A673 (cell line): ENCODE measurements around the gene TBCD. TPM values are rescaled to one million over a fixed set of nuclear protein-coding genes. Genes with fewer than 3 reads are reported as not detected.

ENCODE experiments used
- BruUV-seq: library from RNA; stranded (reverse); fragments of 400-500 nt; replicated peaks from 2 replicates; lab custom pipeline; 2021; lab: Mats Ljungman, UMichigan
- CTCF ChIA-PET: fragments of 300-600 bp; sonication (Branson Sonifier 250); formaldehyde crosslinking; loops from one replicate; lab custom pipeline; 2022; ENCODE audit warnings: antibody characterized with exemption; lab: Charles Lee
- POLR2A ChIA-PET: fragments of 300-600 bp; sonication (Branson Sonifier 250); formaldehyde crosslinking; loops from one replicate; lab custom pipeline; 2022; ENCODE audit warnings: antibody characterized with exemption; ENCODE audit not compliant: low non-redundant PET; lab: Charles Lee
- DNase-seq: peaks from one replicate; pipeline ENCODE4 v3.0.0-alpha.2; 2015; ENCODE audit warnings: low spot score
- H3K27ac ChIP-seq: fragments of 200-600 bp; sonication (generic); 2 replicates; pipeline ENCODE4 v1.5.1; 2016; ENCODE audit warnings: mixed run types, low read depth, mild to moderate bottlenecking, mixed read lengths, antibody characterized with exemption, low read length; ENCODE audit not compliant: poor library complexity, severe bottlenecking
- H3K27me3 ChIP-seq: fragments of 200-600 bp; sonication (generic); replicated peaks from 2 replicates; pipeline ENCODE4 v1.6.1; 2017; ENCODE audit warnings: mixed run types, low read depth, mild to moderate bottlenecking, mixed read lengths, antibody characterized with exemption, low read length; ENCODE audit not compliant: insufficient read depth, poor library complexity
- H3K36me3 ChIP-seq: fragments of 200-600 bp; sonication (generic); 2 replicates; pipeline ENCODE4 v1.6.1; 2016; ENCODE audit warnings: mixed run types, mild to moderate bottlenecking, mixed read lengths, antibody characterized with exemption, low read length; ENCODE audit not compliant: insufficient read depth, poor library complexity, severe bottlenecking
- H3K4me1 ChIP-seq: fragments of 200-600 bp; sonication (generic); 2 replicates; pipeline ENCODE4 v1.6.1; 2017; ENCODE audit warnings: mixed run types, mild to moderate bottlenecking, mixed read lengths, antibody characterized with exemption, low read length; ENCODE audit not compliant: insufficient read depth, poor library complexity, severe bottlenecking
- H3K4me3 ChIP-seq: fragments of 200-600 bp; sonication (generic); 2 replicates; pipeline ENCODE4 v1.5.1; 2016; ENCODE audit warnings: low read depth, mixed run types, mild to moderate bottlenecking, mixed read lengths, low read length; ENCODE audit not compliant: poor library complexity, severe bottlenecking
- H3K9me3 ChIP-seq: fragments of 200-600 bp; sonication (generic); 2 replicates; pipeline ENCODE4 v1.6.1; 2016; ENCODE audit warnings: mixed run types, low read depth, mild to moderate bottlenecking, mixed read lengths, antibody characterized with exemption, low read length; ENCODE audit not compliant: poor library complexity, severe bottlenecking
- CTCF ChIP-seq: fragments of 300-800, 200-600 bp; sonication (generic); conservative IDR thresholded peaks from 2 replicates; pipeline ENCODE4 v1.5.1; 2017; ENCODE audit warnings: low read depth, mild to moderate bottlenecking, antibody characterized with exemption, low read length, moderate library complexity, mixed read lengths
- EZH2 ChIP-seq: fragments of 200-600 bp; sonication (generic); IDR thresholded peaks from 2 replicates; pipeline ENCODE4 v1.6.1; 2017; ENCODE audit warnings: borderline replicate concordance, low read depth, mild to moderate bottlenecking, mixed read lengths, antibody characterized with exemption, low read length; ENCODE audit not compliant: poor library complexity, severe bottlenecking
- intact Hi-C: fragments of 100-400 bp; cut with micrococcal nuclease; formaldehyde crosslinking; loops from one replicate; pipeline ENCODE4 v1.10.0; 2022; ENCODE audit not compliant: unreplicated experiment
- total RNA-seq: library from RNA; stranded (reverse); gene quantifications from 2 replicates; pipeline ENCODE4 v1.2.3, GENCODE V29; 2021

TBCD gene
- total RNA-seq, 1 experiment from 2014 or later = 113 TPM

- Histone ChIP-seq H3K36me3 (peaks cover 2% of the 10 kb centered on the region), H3K27me3 (no peaks in the 10 kb centered on the region), H3K9me3 (no peaks in the 10 kb centered on the region), H3K4me1 (no peaks in the 10 kb centered on the region), H3K27ac (no peak overlapping the region), H3K4me3 (no peak overlapping the region)
- BruUV-seq = no TSS peak
- intact Hi-C loops = no loop called here
- ChIA-PET POLR2A (no interaction called here), CTCF (no interaction called here)
- no peak for DNase-seq
- TF ChIP-seq CTCF (no peak), EZH2 (no peak)
Observed at GRCh38 chr17:82854226-82854625, 102.4 kb downstream of the TBCD start.

DNA sequence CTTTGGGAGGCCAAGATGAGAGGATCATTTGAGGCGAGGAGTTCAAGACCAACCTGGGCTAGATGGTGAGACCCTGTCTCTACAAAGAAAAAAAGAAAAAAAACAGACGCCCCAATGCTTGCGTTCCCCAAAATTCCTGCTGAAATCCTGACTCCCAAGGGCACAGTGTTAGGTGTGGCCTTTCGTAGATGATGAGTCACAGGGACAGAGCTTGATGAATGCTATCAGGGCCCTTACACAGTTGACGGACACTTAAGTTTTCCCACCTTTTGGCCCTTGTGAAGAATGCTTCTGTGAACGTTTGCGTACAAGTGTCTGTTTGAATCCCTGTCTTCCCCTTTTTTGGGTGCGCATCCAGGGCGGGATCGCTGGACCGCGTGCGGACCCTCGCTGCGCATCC lies 104.5 kb downstream of the TBCD start:
- TF ChIP-seq EZH2 (no peak), CTCF (no peak)
- peaks cover 2% of the 10 kb centered on the region for H3K36me3 ChIP-seq
- H3K4me3 ChIP-seq = no peak overlapping the region
- BruUV-seq = no TSS peak
- H3K4me1 ChIP-seq = no peaks in the 10 kb centered on the region
- no peak overlapping the region for H3K27ac ChIP-seq
- intact Hi-C loops = no loop called here
- CTCF ChIA-PET = no interaction called here
- DNase-seq = no peak
- H3K9me3 ChIP-seq = no peaks in the 10 kb centered on the region
- POLR2A ChIA-PET = no interaction called here
- no peaks in the 10 kb centered on the region for H3K27me3 ChIP-seq

- TF ChIP-seq CTCF (no peak), EZH2 (no peak)
- POLR2A ChIA-PET = no interaction called here
- intact Hi-C loops = no loop called here
- no peaks in the 10 kb centered on the region for H3K27me3 ChIP-seq
- H3K27ac ChIP-seq = no peak overlapping the region
- no peak for DNase-seq
- H3K4me1 ChIP-seq = peaks cover 9% of the 10 kb centered on the region
- CTCF ChIA-PET = no interaction called here
- H3K4me3 ChIP-seq = no peak overlapping the region
- no TSS peak for BruUV-seq
- H3K9me3 ChIP-seq = no peaks in the 10 kb centered on the region
- peaks cover 2% of the 10 kb centered on the region for H3K36me3 ChIP-seq
Observed at GRCh38 chr17:82858376-82859126, 106.7 kb downstream of the TBCD start.
